ENCODE results near the gene ITGAD. TPM values are rescaled to one million over a fixed set of nuclear protein-coding genes. Genes with fewer than 3 reads are reported as not detected.

The ITGAD gene
- total RNA-seq, 1 experiment from 2014 or later = not detected

GRCh38 chr16:31407406-31407805 is 14.3 kb downstream of the ITGAD start:
- Histone ChIP-seq H3K4me3 (ENCODE audit: low read depth, low read length, poor library complexity, severe bottlenecking) (no peak overlapping the region), H3K36me3 (ENCODE audit: insufficient read depth, low read length, poor library complexity, severe bottlenecking) (no peaks in the 10 kb centered on the region), H3K9me3 (ENCODE audit: low read depth, low read length, poor library complexity, severe bottlenecking) (no peaks in the 10 kb centered on the region), H3K27me3 (replicated peaks; ENCODE audit: insufficient read depth, low read depth, low read length, poor library complexity) (no peaks in the 10 kb centered on the region), H3K27ac (ENCODE audit: low read depth, low read length, poor library complexity, severe bottlenecking) (no peak overlapping the region), H3K4me1 (ENCODE audit: insufficient read depth, low read length, poor library complexity, severe bottlenecking) (no peaks in the 10 kb centered on the region)
- ChIA-PET CTCF (no interaction called here), POLR2A (ENCODE audit: low non-redundant PET) (no interaction called here)
- no TSS peak for BruUV-seq (replicated peaks)
- intact Hi-C loops (cut with micrococcal nuclease; ENCODE audit: unreplicated experiment) = no loop called here
- DNase-seq (ENCODE audit: low spot score) = no peak
- TF ChIP-seq, protein P1, sequence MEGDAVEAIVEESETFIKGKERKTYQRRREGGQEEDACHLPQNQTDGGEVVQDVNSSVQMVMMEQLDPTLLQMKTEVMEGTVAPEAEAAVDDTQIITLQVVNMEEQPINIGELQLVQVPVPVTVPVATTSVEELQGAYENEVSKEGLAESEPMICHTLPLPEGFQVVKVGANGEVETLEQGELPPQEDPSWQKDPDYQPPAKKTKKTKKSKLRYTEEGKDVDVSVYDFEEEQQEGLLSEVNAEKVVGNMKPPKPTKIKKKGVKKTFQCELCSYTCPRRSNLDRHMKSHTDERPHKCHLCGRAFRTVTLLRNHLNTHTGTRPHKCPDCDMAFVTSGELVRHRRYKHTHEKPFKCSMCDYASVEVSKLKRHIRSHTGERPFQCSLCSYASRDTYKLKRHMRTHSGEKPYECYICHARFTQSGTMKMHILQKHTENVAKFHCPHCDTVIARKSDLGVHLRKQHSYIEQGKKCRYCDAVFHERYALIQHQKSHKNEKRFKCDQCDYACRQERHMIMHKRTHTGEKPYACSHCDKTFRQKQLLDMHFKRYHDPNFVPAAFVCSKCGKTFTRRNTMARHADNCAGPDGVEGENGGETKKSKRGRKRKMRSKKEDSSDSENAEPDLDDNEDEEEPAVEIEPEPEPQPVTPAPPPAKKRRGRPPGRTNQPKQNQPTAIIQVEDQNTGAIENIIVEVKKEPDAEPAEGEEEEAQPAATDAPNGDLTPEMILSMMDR (conservative IDR thresholded peaks at IDR 0.05; ENCODE audit: low read depth, low read length) = no peak
- no peak for TF ChIP-seq EZH2 (IDR thresholded peaks at IDR 0.05; ENCODE audit: borderline replicate concordance, low read depth, low read length, poor library complexity, severe bottlenecking)

- intact Hi-C loops (cut with micrococcal nuclease; ENCODE audit: unreplicated experiment) = no loop called here
- DNase-seq (ENCODE audit: low spot score) = no peak
- no peaks in the 10 kb centered on the region for H3K36me3 ChIP-seq (ENCODE audit: insufficient read depth, low read length, poor library complexity, severe bottlenecking)
- H3K4me1 ChIP-seq (ENCODE audit: insufficient read depth, low read length, poor library complexity, severe bottlenecking) = no peaks in the 10 kb centered on the region
- no peaks in the 10 kb centered on the region for H3K27me3 ChIP-seq (replicated peaks; ENCODE audit: insufficient read depth, low read depth, low read length, poor library complexity)
- BruUV-seq (replicated peaks) = no TSS peak
- no peak overlapping the region for H3K27ac ChIP-seq (ENCODE audit: low read depth, low read length, poor library complexity, severe bottlenecking)
- TF ChIP-seq, protein P1 (conservative IDR thresholded peaks at IDR 0.05; ENCODE audit: low read depth, low read length) = no peak
- no peak for TF ChIP-seq EZH2 (IDR thresholded peaks at IDR 0.05; ENCODE audit: borderline replicate concordance, low read depth, low read length, poor library complexity, severe bottlenecking)
- POLR2A ChIA-PET (ENCODE audit: low non-redundant PET) = no interaction called here
- H3K4me3 ChIP-seq (ENCODE audit: low read depth, low read length, poor library complexity, severe bottlenecking) = no peak overlapping the region
- CTCF ChIA-PET = no interaction called here
- H3K9me3 ChIP-seq (ENCODE audit: low read depth, low read length, poor library complexity, severe bottlenecking) = no peaks in the 10 kb centered on the region
Observed at GRCh38 chr16:31409433-31409832, 16.3 kb downstream of the ITGAD start.

- CTCF ChIA-PET = no interaction called here
- H3K4me1 ChIP-seq (ENCODE audit: insufficient read depth, low read length, poor library complexity, severe bottlenecking) = no peaks in the 10 kb centered on the region
- no peaks in the 10 kb centered on the region for H3K27me3 ChIP-seq (replicated peaks; ENCODE audit: insufficient read depth, low read depth, low read length, poor library complexity)
- intact Hi-C loops (cut with micrococcal nuclease; ENCODE audit: unreplicated experiment) = no loop called here
- BruUV-seq (replicated peaks) = no TSS peak
- no peak overlapping the region for H3K27ac ChIP-seq (ENCODE audit: low read depth, low read length, poor library complexity, severe bottlenecking)
- no peak overlapping the region for H3K4me3 ChIP-seq (ENCODE audit: low read depth, low read length, poor library complexity, severe bottlenecking)
- TF ChIP-seq, protein P1 (conservative IDR thresholded peaks at IDR 0.05; ENCODE audit: low read depth, low read length) = no peak
- TF ChIP-seq EZH2 (IDR thresholded peaks at IDR 0.05; ENCODE audit: borderline replicate concordance, low read depth, low read length, poor library complexity, severe bottlenecking) = no peak
- POLR2A ChIA-PET (ENCODE audit: low non-redundant PET) = no interaction called here
- no peak for DNase-seq (ENCODE audit: low spot score)
- no peaks in the 10 kb centered on the region for H3K36me3 ChIP-seq (ENCODE audit: insufficient read depth, low read length, poor library complexity, severe bottlenecking)
- no peaks in the 10 kb centered on the region for H3K9me3 ChIP-seq (ENCODE audit: low read depth, low read length, poor library complexity, severe bottlenecking)
Observed at GRCh38 chr16:31410082-31410481, 16.9 kb downstream of the ITGAD start.

Data from A673 (cell line).